ENCODE measurements around the gene GHR.

DNA sequence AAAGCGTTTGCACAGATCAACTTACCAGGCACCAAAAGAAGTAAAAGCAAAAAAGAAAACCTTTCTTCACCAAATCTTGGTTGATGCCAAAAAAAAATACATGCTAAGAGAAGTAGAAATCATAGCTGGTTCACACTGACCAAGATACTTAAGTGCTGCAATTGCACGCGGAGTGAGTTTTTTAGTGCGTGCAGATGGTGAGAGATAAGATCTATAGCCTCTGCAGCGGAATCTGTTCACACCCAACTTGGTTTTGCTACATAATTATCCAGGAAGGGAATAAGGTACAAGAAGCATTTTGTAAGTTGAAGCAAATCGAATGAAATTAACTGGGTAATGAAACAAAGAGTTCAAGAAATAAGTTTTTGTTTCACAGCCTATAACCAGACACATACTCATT is 297.0 kb downstream of the GHR start:
- TF ChIP-seq ZNF274 (IDR thresholded peaks at IDR 0.05; ENCODE audit: low read depth, low read length) (no peak), YY1 (IDR thresholded peaks at IDR 0.05; ENCODE audit: insufficient read depth, insufficient read length) (no peak)

Measured in NT2/D1 (cell line).